DMS53 treated with DMSO at 0.1 percent for 48 hours (cell line): ENCODE data around the gene RNF8.
"Not testable (repeated sequence)": the region's sequence is repeated elsewhere in the genome, so short reads cannot be mapped to it uniquely, and the experiment has no call there.

Experiments used
- DNase-seq: peaks from one replicate; lab custom pipeline; 2025; ENCODE audit not compliant: unreplicated experiment; lab: John Stamatoyannopoulos, UW

RNF8 gene, protein sequence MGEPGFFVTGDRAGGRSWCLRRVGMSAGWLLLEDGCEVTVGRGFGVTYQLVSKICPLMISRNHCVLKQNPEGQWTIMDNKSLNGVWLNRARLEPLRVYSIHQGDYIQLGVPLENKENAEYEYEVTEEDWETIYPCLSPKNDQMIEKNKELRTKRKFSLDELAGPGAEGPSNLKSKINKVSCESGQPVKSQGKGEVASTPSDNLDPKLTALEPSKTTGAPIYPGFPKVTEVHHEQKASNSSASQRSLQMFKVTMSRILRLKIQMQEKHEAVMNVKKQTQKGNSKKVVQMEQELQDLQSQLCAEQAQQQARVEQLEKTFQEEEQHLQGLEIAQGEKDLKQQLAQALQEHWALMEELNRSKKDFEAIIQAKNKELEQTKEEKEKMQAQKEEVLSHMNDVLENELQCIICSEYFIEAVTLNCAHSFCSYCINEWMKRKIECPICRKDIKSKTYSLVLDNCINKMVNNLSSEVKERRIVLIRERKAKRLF

DNA sequence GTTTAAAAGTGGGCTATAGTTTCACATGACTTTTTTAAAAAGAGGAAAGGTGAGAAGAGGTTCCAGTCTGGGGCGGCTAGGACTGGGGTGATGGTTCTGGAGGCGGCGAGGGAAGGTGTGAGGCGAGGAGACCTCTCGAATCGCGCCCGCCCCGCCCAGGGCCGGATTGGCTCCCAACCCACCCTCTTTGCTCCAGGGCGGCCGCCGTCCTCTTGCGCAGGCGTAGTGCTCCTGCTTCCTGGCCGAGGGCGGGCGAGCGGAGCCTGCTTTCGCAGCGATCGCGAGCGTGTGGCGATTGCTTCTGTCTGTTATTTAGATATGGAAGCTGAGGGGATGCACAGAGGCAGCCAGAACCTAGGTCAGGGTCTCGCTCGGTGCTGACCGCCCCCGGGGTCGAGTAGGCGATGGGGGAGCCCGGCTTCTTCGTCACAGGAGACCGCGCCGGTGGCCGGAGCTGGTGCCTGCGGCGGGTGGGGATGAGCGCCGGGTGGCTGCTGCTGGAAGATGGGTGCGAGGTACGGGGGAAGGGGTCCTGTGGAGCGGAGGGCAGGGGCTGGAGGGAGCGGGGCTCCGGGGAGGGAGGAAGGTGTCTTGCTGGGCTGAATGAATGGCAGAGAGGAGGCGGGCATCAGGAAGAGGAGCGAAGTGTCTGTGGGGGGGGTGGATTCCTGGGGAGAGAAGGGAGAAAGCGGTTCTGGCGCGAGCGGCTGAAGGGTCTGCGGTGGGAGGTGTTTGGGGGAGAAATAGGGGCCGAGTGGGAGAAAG is at the start of gene RNF8:
RNF8 (plus strand) TSS at position 223 of the 765 bp plus-strand sequence; CDS start at position 405, 182 bp downstream.
- DNase-seq: peak; percentile 51

DNA sequence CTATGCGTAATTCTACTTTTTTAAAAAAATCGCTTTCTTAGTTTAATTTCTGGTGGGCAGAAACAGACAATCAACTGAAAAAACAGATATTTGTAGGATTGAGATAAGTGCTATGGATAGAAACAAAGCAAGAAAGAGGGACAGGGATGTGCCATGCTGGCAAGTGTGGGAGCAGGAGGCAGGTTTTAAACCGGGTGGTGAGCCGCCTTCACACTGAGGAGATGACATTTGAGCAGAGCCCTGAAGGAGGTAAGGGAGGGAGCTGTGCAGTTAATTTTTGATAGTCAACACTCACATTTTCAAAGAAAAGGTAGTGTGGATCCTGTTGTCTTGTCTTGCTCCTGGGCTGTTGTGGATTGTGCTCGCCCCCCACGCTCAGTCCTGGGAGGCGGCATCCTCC is 49.0 kb upstream of the RNF8 start:
- no peak for DNase-seq

DNA sequence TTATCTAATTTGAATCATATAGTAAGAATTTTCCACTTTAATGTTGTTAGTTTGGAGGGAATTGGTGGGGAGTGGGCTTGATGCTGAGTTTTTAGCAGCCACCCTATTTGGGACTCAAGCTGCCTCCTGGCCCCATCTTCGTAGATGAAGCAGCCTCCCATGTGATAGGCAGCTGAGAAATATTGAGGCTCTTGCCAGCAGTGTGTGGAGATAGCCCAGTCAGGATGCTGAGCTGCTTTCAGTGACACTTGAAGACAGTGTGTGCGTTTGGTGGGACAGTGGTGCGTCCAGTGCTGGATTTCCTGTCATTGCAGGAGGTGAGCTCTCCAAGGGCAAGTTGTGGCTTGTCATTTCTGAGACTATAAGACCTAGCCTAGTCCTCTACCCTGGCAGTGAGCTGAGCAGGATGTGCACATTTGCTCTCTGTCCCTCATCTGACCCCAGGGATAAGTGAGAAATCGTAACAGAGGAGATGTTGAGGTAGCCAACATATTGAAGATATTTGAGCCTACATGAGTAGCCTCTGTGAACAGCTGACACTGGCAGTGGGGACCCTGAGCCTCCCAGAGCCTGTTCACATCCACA is 47.9 kb upstream of the RNF8 start:
- no peak for DNase-seq

DNA sequence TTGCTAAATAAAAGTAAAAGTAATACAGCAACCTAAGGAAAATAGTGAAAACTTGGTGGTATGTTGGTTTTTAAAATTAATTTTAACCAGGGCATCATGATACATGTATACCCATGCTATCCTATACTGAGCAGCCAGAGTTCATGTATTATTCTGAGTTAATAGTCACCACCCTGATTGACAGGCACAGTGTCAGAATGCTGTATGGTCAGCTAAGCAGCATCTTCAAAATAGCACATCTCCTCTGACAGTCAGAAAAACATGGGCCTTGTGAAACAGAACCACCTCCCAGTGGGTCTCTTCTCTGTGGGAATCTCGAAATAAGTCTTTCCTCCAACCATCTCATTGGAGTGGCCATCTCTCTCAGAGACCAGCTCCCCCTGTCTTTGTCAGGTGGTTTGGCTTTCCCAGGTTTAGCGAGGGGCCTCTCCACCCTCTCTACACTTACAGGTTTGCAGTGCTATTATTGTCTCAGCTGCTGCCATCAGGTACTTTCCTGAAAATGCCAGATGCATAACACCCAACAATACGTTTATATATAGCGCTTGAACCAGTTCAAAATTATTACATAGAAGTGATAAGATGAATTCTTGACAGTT is 47.1 kb upstream of the RNF8 start:
- DNase-seq: no peak

DNA sequence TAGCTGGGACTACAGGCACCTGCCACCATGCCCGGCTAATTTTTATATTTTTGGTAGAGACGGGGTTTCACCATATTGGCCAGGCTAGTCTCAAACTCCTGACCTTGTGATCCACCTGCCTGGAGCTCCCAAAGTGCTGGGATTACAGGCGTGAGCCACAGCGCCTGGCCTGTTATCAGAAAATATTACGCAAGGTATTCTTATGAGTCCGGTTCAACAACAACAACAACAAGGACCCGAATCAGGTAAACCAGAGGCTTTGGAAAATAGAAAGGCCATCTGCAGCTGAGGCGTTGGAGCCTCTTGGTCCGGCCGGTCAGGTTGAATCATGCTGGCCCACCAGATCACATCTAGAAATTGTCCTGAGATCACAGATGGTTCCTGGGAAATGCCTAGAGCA is 46.3 kb upstream of the RNF8 start:
- DNase-seq: not testable (repeated sequence)

DNA sequence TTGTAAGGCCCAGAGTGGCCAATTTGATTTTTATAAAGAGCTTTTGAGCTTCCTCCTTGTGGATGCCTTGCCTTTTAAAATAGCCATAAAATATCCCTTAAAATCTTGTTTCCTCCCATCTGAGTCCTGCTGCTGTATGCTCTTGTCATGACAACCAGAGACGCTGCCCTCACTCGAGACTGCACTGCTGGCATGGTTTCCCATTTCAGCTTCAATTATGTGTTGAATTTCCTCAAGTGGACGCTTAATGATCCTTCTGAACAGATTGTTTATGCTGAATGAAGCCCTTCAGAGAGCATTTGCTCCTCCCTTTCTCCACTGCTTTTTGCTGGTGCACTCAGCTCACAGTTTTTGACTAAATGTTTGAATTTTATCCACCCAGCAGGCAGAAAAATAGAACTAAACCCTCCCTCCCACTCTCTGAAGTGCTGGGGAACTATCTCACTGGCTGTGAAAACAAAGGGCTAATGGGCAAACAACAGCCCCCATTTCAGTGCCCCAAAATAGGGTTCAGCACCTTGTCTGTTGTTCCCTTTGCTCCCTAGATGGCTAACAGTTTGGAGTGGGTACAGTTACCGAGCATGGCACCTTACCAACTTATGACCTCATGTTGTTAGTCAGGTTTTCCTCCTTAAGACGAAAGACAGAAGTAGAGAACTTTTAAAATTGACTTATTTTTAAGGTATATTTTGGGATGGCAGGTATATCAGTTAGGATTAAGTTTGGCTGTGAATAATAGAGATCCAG is 45.5 kb upstream of the RNF8 start:
- DNase-seq: no peak

DNA sequence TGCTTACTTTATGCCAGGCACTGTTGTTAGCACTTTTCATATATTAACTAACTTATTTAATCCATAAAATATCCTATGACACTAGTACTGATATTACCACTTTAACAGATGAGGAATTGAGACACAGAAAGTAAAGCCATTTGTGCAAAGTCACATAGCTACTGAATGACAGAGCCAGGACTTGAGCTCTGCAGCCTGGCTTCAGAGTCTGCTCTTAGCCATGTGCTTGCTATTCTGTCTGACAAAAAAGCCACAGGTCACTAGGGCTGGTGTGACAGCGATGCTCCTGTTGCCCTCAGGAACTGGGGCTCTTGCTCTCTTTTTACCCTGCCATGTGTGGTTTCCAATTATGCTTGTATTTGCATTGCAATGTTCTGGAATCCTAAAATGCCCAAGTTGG is 44.7 kb upstream of the RNF8 start:
- DNase-seq: no peak

DNA sequence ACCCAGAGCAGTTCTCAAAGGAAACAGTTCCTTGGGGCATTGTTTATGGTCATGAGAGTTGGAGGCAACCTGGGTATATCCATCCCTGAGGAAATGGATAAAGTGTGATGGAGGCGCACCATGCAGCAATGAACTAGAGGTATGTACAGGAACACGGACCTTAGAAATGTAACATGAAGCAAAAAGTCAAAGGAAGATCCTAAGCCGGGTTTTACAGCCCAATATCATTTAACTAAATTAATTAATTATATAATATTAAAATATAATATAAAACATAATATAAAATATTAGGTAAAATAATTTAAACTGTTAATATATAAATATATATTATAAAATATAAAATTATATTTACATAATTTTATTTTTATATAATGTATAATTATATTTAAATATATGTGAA is 44.1 kb upstream of the RNF8 start:
- DNase-seq: no peak

DNA sequence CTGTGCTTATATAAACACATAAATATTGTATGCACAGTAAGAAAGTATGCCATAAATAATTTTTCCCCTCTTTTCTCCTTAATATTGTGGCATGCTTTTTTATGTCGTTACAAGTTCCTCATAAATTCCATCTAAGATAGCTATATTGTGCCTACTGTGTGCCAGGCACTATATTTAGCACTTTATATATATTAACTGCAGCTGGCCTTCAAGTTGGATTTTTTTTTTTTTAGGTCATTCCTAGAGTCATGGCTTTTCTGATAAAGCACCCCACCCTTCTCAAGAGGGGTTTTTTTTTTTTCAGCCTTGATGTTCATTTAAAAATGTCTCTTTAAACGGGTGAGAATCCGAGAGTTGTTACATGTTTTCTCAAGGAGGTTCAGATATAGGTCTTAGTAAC is 42.8 kb upstream of the RNF8 start:
- DNase-seq: no peak

DNA sequence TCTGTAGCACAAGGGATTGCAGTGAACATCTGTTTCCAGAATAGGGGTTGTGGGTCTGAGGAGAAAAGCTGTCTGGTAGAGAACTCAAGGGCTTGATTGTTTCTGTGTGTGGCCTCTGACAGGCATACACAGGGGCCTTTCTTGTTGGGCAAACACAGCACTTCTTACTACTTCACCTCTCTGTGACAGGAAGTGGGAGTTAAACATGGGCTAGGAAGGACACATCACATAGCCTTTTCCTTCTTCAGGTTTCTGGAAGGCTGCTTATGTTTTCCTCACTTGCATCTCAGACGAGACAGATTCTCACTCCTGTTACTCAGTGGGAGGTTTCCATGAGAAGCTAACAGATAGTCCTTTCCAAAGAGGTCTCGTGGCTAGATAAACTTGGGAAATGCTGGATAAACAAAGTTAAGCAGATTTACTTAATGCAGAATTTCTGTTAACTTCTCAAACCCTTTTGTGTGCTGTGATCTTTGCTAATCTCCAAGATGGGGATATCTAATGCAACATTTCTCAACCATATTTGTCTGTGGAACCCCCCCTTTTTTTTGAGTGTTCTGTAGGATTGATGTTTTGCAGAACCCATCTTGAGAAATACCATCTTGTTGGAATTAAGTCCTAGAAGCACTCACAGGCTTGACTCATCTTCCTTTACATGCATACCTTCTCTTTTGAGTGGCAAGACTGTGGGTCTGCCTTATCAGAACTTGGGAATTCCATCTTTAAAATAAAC is 41.9 kb upstream of the RNF8 start:
- no peak for DNase-seq

DNA sequence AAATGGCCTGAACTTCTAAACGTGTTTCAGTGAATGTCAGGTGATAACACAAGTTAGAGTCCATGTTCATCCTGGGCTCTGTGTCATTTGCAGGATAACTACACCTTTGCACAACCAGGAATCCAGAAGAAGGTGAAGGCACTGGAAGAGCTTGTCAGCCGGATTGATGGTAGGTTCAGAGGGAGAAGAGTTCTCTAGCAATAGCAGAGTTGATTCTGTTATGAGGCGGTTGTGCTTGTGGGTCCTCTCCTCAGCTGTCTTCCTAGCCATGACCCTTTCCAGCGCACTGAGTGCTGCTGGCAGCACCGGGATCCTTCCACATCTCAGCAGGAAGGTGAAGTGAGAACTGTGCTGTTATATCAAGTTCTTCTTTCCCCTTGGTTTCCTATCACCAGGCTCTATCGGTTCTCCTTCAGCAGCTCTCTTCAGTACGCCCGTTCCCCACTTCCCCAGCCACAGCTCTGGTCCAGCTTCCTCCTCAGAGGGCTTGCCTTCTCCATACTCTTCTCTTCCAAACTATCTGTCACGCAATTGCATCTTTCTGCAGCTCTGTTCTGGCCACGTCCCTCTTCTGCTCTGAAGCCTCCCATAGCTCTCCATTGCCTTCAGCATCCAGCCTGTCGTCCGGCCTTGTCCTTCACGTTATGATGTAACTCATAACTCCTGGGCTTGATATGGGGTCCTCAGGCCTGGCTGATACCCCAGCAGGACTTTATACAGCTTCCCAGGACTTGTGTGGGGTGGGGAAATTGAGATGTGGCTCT is 39.9 kb upstream of the RNF8 start:
- DNase-seq: no peak

DNA sequence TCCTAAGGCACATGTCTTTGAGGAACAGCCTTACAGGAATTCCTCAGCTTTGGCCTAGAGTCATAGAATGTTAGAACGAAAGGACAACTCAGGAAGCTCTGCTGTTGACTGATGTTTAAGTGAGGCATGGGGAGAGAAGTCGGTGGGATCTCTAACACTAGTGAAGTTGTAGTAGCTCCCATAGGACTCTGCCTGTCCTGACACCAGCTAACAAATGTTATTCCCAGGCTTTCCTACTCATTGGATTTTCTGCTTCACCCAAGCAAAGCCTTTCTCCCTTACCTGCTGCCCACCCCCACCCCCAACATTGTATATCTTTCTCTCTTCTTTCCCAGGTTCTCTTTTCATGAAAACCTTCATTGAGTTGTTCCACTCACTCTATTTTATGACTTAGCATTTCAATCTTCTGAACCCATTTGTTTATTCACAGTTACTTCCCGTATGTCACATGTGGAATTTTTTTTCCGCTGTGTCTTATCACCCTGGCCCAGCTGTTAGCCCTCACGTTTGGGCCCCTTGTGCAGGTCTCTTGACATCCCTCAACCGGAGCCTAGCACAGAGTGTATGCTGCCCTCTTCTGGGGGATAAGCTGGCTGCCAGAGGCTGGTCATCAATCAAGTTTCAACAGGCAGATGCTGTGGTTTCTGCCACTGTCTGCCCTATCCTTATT is 39.2 kb upstream of the RNF8 start:
- DNase-seq: no peak

DNA sequence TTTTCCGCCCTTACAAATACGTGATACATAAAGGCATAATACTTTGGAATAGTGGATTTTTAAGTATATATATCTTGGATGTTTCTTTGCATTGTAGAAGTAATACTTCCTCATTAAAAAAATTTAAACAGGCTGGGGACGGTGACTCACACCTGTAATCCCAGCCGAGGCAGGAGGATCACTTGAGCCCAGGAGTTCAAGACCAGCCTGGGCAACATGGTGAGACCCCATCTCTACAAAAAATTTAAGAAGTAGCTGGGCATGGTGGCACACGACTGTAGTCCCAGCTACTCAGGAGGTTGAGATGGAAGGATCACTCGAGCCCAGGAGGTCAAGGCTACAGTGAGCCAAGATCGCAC is 38.6 kb upstream of the RNF8 start:
- no peak for DNase-seq

DNA sequence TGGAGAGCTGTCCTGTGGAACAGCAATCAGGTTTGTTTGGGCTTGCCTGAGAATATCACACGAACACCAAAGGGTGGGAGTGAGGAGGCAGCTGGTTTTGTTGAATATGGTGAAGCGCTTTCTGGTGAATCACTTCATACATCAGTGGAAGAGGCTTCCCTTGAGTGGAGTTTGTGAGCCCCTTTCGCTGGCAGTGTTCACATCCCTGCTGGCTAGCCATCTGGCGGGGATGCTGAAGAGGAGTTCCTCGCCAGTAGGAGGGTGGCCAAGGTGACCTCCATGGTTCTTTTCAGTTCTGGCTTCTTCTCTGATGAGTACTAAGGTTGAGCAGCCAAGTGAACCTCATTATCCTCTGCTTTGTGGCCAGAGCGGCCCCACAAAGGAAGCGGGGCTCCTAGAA is 37.7 kb upstream of the RNF8 start:
- DNase-seq: no peak

DNA sequence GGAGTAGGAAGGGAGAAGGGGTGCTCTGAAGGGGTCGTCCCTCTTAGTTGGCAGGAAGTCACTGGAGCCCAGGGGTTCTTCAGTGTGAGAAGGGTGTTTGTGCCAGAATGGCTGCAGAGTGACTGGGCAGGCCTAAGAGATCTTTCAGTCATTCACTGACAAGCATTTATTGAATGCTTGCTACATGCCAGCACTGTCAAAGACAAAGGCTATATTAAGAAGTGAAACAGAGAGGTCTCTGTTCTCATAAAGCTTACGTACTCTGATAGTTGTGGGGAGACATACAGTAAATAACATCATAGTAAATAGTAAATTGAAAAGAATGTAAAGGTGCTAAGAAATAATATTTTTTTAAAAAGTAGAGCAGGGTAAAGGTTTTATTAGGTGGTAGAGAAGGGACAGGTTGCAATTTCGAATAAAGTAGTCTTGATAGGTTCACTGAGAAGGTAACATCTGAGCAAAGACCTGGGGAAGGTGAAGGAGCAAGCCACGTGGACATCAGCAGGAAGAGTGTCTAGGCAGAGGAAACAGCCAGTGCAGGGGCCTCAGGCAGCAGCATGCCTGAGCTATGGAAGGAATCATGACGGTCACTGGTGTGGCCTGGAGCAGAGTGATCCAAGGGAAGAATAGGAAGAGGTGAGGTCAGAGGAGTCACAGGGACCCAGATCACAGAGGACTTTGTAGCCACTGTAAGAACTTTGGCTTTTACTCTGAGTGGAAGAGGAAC is 36.3 kb upstream of the RNF8 start:
- no peak for DNase-seq

DNA sequence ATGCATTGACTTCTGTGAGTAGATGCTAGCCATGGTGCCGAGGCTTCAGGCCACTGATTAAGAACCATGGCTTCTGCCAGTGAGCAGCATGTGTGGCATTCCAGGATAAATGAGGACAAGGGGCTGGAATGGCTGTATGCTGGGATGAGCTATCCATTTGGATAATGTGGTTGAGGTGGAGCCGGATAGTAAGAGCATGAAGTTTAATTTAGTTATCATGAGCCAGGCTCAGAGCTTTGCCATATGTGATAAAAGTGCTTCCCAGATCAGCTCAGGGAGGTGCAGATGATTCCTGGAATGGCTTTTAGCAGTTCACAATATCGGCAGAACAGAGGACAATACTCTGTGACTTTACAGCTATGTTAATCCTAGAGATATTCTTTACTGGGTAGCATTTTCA is 34.6 kb upstream of the RNF8 start:
- no peak for DNase-seq

DNA sequence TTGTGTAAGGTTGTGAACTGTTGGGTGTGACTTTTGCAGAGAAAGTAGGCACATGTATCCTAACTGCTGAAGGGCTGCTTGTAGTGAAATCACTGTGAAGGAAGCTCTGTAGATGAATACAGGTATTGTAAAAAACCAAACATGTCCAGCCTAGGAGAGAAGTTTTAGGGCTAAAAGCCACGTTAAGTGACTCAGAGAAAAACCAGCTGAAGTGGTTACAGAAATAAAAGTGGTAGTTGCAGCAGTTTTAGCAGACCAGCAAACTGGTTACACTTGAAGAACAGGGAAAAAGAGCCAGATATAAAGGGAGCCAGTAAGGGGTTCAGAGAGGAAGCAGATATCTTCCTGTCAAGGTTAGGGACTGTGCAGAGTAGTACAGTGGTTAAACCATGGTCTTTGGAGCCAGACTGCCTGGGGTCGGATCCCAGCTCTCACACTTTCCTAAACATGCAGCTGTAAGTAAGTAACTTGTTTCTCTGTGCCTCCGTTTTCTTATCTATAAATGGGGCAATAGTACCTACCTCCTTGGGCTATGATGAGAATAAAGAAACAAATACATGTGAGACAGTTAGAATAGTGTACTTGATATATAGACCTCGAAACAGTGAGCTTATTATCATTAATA is 33.8 kb upstream of the RNF8 start:
- no peak for DNase-seq

DNA sequence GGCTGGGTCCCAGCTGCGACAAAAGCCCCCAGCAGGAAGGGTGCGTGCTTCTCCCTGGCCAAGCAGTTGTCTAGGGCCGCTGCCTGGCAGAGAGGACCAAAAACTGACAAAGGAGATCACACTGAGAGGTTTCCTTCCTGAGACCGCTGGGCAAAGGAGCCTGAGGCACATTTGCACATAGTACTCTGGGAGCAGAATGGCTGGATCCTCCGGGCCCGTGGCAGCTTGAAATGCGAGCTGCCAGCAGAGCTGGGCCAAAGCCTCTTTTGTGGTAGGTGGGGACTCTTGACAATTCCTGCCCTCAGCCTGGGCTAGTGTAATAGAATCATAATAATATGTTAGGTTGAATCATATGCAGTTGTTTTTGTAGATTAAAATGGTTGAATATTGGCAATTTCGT is 33.1 kb upstream of the RNF8 start:
- no peak for DNase-seq
